Ovary (tissue), 3 donors: ENCODE data around the gene GBE1.

Experiments used
- EP300 ChIP-seq: sonication (generic); formaldehyde crosslinking; IDR thresholded peaks from one replicate; pipeline ENCODE4 v1.6.1; 2017; ENCODE audit warnings: antibody characterized with exemption
- POLR2A ChIP-seq: fragments of 450-650 bp; IDR thresholded peaks from one replicate; pipeline ENCODE4 v1.6.1; 2017; ENCODE audit warnings: antibody characterized with exemption, mild to moderate bottlenecking, moderate library complexity
- TF ChIP-seq, protein P1 (sequence below), 3 donors: fragments of 450-650 bp in 2 of 3; fragments of 200-600 bp in 1 of 3; IDR thresholded peaks; one replicate each; pipeline versions ENCODE4 v1.5.1 to v1.8.0; 2016 to 2022; ENCODE audit warnings: antibody characterized with exemption in 3 of 3, mild to moderate bottlenecking in 1 of 3
- donor health status: DM: no; HTN: no; CAD: no.

DNA sequence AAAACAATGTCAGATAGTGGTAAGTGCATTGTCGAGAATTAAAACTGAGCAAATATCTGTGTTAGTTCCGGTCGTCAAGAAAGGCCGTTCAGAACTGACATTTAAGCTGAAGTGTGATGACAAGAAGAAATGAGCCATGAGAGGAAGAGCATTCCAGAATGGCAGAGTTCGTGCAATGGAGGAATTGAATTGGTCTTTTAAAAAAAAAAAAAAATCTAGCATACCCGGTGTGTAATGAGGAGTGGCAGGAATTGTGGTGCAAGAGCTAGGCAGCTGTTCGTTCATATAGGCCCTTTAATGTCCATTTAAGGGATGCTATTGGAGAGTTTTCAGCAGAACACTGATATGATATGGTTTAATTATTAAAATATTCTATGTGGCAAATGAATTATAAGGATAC is 2.6 kb upstream of the GBE1 start:
- TF ChIP-seq, protein P1, sequence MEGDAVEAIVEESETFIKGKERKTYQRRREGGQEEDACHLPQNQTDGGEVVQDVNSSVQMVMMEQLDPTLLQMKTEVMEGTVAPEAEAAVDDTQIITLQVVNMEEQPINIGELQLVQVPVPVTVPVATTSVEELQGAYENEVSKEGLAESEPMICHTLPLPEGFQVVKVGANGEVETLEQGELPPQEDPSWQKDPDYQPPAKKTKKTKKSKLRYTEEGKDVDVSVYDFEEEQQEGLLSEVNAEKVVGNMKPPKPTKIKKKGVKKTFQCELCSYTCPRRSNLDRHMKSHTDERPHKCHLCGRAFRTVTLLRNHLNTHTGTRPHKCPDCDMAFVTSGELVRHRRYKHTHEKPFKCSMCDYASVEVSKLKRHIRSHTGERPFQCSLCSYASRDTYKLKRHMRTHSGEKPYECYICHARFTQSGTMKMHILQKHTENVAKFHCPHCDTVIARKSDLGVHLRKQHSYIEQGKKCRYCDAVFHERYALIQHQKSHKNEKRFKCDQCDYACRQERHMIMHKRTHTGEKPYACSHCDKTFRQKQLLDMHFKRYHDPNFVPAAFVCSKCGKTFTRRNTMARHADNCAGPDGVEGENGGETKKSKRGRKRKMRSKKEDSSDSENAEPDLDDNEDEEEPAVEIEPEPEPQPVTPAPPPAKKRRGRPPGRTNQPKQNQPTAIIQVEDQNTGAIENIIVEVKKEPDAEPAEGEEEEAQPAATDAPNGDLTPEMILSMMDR (IDR thresholded peaks at IDR 0.05), result no peak
- no peak for TF ChIP-seq POLR2A
- no peak for TF ChIP-seq EP300
